Stomach smooth muscle (tissue), 2 donors: Measurements from ENCODE around the gene SLC39A2.
"Not testable (repeated sequence)": the region's sequence is repeated elsewhere in the genome, so short reads cannot be mapped to it uniquely, and the experiment has no call there.

ENCODE experiments used
- H3K27ac ChIP-seq: one replicate; pipeline ENCODE4 v1.7.0; 2013; ENCODE audit warnings: mild to moderate bottlenecking, low read length, inconsistent platforms
- H3K27me3 ChIP-seq, 2 donors: one replicate each; pipeline ENCODE4 v1.7.0; 2013; ENCODE audit warnings: low read length in 2 of 2; ENCODE audit not compliant: insufficient read depth in 2 of 2, control insufficient read depth in 1 of 2
- H3K36me3 ChIP-seq, 2 donors: one replicate each; pipeline ENCODE4 v1.7.0; 2013; ENCODE audit warnings: low read length in 2 of 2; ENCODE audit not compliant: control insufficient read depth in 2 of 2, insufficient read depth in 2 of 2
- H3K4me1 ChIP-seq: one replicate; pipeline ENCODE4 v1.7.0; 2013; ENCODE audit warnings: low read length; ENCODE audit not compliant: control insufficient read depth, insufficient read depth
- H3K4me3 ChIP-seq, 2 donors: one replicate each; pipeline ENCODE4 v1.7.0; 2013; ENCODE audit warnings: low read length in 2 of 2
- H3K9ac ChIP-seq, 2 donors: one replicate each; pipeline ENCODE4 v1.7.0; 2013; ENCODE audit warnings: low read length in 2 of 2, mild to moderate bottlenecking in 1 of 2
- H3K9me3 ChIP-seq, 2 donors: one replicate each; pipeline ENCODE4 v1.7.0; 2013; ENCODE audit warnings: low read length in 2 of 2; ENCODE audit not compliant: control insufficient read depth in 2 of 2
- donor health status: healthy.
- donor health status: Pancreatic carcinoma.

SLC39A2 gene

GRCh38 chr14:20997115-20997514 lies 2.0 kb upstream of the SLC39A2 start:
- no peak overlapping the region for H3K9ac ChIP-seq
- H3K9me3 ChIP-seq, result no peaks in the 10 kb centered on the region
- H3K4me1 ChIP-seq, result no peaks in the 10 kb centered on the region
- H3K4me3 ChIP-seq, result no peak overlapping the region
- no peak overlapping the region for H3K27ac ChIP-seq
- H3K36me3 ChIP-seq, result peaks cover 42 to 43% of the 10 kb centered on the region in 2 donors
- no peaks in the 10 kb centered on the region for H3K27me3 ChIP-seq

DNA sequence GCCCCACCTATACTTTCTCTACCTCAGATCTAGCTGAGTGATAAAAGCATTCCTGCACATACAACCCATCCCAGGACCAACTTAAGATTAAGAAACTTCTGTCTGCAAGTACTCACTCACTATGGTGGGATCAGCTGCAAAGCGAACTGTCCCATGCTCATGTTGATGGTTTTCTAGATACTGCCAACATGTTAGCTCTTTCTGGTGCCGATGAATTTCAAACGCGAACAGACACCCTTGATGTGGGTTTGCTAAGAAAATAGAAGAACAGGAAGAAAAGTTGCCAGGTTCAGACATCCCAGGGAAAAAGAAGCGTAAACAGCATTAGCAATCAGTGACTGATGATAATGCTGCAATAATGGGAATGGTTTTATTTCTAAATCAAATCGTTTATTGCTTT lies 1.5 kb upstream of the SLC39A2 start:
- peaks cover 38 to 40% of the 10 kb centered on the region in 2 donors for H3K36me3 ChIP-seq
- no peak overlapping the region for H3K9ac ChIP-seq
- H3K27ac ChIP-seq, result no peak overlapping the region
- H3K27me3 ChIP-seq, result no peaks in the 10 kb centered on the region
- no peaks in the 10 kb centered on the region for H3K4me1 ChIP-seq
- no peaks in the 10 kb centered on the region for H3K9me3 ChIP-seq
- H3K4me3 ChIP-seq, result no peak overlapping the region

DNA sequence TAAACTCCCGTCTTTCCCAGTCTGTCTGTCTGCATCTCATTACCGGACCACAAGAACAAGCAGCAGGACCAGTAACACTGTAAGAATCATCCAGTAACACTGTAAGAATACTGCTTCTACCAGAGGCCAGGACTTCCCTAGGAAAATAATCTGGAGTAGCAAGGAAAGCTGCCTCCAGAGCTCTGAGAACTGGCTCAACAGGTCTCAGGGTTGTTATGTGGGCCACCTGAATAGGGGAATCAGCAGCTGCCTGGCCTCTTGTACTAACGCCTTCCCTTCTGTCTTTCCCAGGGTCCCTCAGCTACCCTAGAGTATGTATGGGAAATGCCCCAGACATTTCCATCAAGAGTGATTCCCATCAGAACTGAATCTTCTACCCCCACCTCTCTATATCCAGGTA lies 954 bp upstream of the SLC39A2 start:
- Histone ChIP-seq H3K9me3 (no peaks in the 10 kb centered on the region), H3K36me3 (peaks cover 32 to 35% of the 10 kb centered on the region in 2 donors), H3K4me3 (no peak overlapping the region), H3K9ac (no peak overlapping the region), H3K27ac (no peak overlapping the region), H3K4me1 (no peaks in the 10 kb centered on the region), H3K27me3 (no peaks in the 10 kb centered on the region)

- peaks cover 22 to 25% of the 10 kb centered on the region in 2 donors for H3K36me3 ChIP-seq
- no peaks in the 10 kb centered on the region for H3K4me1 ChIP-seq
- no peaks in the 10 kb centered on the region for H3K9me3 ChIP-seq
- H3K4me3 ChIP-seq, result no peak overlapping the region
- no peaks in the 10 kb centered on the region for H3K27me3 ChIP-seq
- H3K27ac ChIP-seq, result no peak overlapping the region
- no peak overlapping the region for H3K9ac ChIP-seq
Measured at GRCh38 chr14:20999591-20999990, 498 bp downstream of the SLC39A2 start.

DNA sequence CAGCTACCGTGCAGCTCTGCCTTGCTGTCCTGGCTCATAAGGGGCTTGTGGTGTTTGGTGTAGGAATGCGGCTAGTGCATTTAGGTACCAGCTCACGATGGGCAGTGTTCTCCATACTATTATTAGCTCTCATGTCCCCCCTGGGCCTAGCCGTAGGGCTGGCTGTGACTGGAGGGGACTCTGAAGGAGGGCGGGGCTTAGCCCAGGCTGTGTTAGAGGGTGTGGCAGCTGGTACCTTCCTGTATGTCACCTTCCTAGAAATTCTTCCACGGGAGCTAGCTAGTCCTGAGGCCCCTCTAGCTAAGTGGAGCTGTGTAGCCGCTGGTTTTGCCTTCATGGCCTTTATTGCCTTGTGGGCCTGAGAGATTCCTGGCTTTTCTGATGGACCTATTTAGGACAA lies 2.1 kb downstream of the SLC39A2 start:
- Histone ChIP-seq H3K36me3 (peaks cover 6 to 8% of the 10 kb centered on the region in 2 donors), H3K9me3 (no peaks in the 10 kb centered on the region), H3K27me3 (no peaks in the 10 kb centered on the region), H3K9ac (no peak overlapping the region), H3K4me3 (no peak overlapping the region), H3K4me1 (no peaks in the 10 kb centered on the region), H3K27ac (no peak overlapping the region)

DNA sequence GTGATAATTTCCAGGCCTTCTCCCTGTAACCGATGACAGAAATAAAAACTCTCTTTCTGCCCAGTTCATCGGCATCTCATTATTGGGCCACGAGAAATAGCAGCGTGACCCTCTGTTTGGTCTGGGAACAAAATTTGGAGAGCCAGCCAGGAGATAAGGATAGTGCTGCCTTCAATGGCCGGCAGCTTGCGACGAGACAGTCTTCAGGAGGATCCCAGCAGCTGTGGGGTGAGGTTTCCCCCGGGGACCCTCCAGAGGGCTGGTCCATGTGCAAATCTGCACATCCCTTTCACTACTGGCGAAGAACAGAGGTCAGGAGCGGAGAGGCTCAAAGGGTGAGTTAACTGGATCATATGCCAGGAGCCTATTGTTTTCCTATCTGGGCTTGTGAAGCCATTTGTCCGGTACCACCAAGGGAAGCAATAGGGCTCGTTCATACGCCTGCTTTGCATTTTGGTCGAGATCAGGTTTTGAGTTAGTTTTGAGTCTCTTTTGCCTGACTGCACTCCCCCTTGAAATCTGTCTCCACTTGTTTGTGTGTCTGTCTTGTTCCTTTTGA lies 4.8 kb downstream of the SLC39A2 start:
- H3K4me1 ChIP-seq, result no peaks in the 10 kb centered on the region
- no peaks in the 10 kb centered on the region for H3K27me3 ChIP-seq
- H3K4me3 ChIP-seq, result no peak overlapping the region
- H3K27ac ChIP-seq, result no peak overlapping the region
- no peaks in the 10 kb centered on the region for H3K36me3 ChIP-seq
- H3K9me3 ChIP-seq, result no peaks in the 10 kb centered on the region
- H3K9ac ChIP-seq, result no peak overlapping the region

DNA sequence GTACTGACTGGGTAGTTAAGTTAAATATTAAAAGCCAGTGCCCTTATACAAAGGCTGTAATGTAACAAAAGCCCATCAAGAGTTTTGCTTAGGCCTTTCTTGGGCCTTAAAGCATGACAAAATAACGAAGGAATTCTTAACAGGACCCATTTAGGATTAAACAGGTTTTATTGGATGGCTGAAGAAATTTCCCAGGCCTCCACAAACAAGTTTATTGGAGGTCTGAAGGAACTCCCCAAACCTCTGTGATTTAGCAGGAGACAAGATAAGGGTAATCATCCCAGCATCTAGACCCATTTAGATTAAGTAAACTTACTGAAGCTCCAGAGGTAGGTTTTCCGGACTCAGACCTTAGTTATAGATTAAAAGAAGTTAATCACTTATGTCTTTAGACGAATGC lies 10.6 kb downstream of the SLC39A2 start:
- not testable (repeated sequence) for H3K36me3 ChIP-seq, H3K27me3 ChIP-seq, H3K9ac ChIP-seq, H3K4me1 ChIP-seq, H3K27ac ChIP-seq, H3K4me3 ChIP-seq, H3K9me3 ChIP-seq

- no peak overlapping the region for H3K9ac ChIP-seq
- no peaks in the 10 kb centered on the region for H3K36me3 ChIP-seq
- H3K4me1 ChIP-seq, result no peaks in the 10 kb centered on the region
- H3K27ac ChIP-seq, result no peak overlapping the region
- H3K27me3 ChIP-seq, result no peaks in the 10 kb centered on the region
- no peak overlapping the region for H3K4me3 ChIP-seq
- no peaks in the 10 kb centered on the region for H3K9me3 ChIP-seq
Measured at GRCh38 chr14:21011136-21011535, 12.0 kb downstream of the SLC39A2 start.

DNA sequence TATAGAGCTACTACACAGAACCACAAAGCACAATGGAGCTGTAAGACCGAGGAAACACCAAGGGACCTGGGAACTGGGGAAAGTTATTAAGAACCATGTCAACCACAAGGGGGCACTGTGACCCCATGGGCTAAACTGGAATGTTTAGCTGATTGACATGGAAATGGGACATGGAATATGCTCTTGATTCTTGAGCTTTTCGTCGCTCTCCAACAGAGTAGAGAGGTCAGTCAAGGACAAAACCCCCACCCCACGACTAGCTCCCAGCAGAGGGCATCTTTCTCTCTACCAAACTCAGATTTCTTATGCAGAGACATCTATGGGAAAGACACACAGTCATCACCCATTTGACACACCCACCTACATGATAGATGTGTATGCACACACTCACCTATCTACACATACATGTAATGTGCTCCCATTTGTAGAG lies 15.7 kb downstream of the SLC39A2 start:
- peaks cover 20 to 30% of the 10 kb centered on the region in 2 donors for H3K36me3 ChIP-seq
- no peaks in the 10 kb centered on the region for H3K4me1 ChIP-seq
- no peak overlapping the region for H3K4me3 ChIP-seq
- no peaks in the 10 kb centered on the region for H3K9me3 ChIP-seq
- no peak overlapping the region for H3K9ac ChIP-seq
- H3K27ac ChIP-seq, result no peak overlapping the region
- no peaks in the 10 kb centered on the region for H3K27me3 ChIP-seq

- no peak overlapping the region for H3K27ac ChIP-seq
- H3K9ac ChIP-seq, result no peak overlapping the region
- H3K27me3 ChIP-seq, result no peaks in the 10 kb centered on the region
- no peaks in the 10 kb centered on the region for H3K4me1 ChIP-seq
- no peaks in the 10 kb centered on the region for H3K9me3 ChIP-seq
- H3K36me3 ChIP-seq, result peaks cover 21 to 32% of the 10 kb centered on the region in 2 donors
- H3K4me3 ChIP-seq, result no peak overlapping the region
Measured at GRCh38 chr14:21015312-21015711, 16.2 kb downstream of the SLC39A2 start.

GRCh38 chr14:21016413-21017190 lies 17.5 kb downstream of the SLC39A2 start:
- H3K9ac ChIP-seq, result no peak overlapping the region
- H3K4me1 ChIP-seq, result no peaks in the 10 kb centered on the region
- H3K36me3 ChIP-seq, result peaks cover 32 to 45% of the 10 kb centered on the region in 2 donors
- H3K27me3 ChIP-seq, result no peaks in the 10 kb centered on the region
- no peak overlapping the region for H3K4me3 ChIP-seq
- H3K27ac ChIP-seq, result no peak overlapping the region
- no peaks in the 10 kb centered on the region for H3K9me3 ChIP-seq
